OCI-LY7 (cell line): ENCODE results near the gene SLC25A21. TPM values are rescaled to one million over a fixed set of nuclear protein-coding genes. Genes with fewer than 3 reads are reported as not detected.

Experiments
- BruUV-seq: library from RNA; stranded (reverse); fragments of 400-500 nt; replicated peaks from 2 replicates; lab custom pipeline; 2021; lab: Mats Ljungman, UMichigan
- CTCF ChIA-PET: fragments of 300-600 bp; sonication (Branson Sonifier 250); formaldehyde crosslinking; loops from one replicate; lab custom pipeline; 2022; ENCODE audit warnings: antibody characterized with exemption; ENCODE audit not compliant: unreplicated experiment; lab: Charles Lee
- POLR2A ChIA-PET: fragments of 300-600 bp; sonication (Branson Sonifier 250); formaldehyde crosslinking; loops from one replicate; lab custom pipeline; 2022; ENCODE audit warnings: antibody characterized with exemption; lab: Charles Lee
- DNase-seq: peaks from one replicate; pipeline ENCODE4 v3.0.0-alpha.2; 2015; ENCODE audit warnings: low spot score
- H2AFZ ChIP-seq: fragments of 200-600 bp; sonication (generic), shearing (Covaris generic); 2 replicates; pipeline ENCODE4 v1.6.1; 2014; ENCODE audit warnings: mild to moderate bottlenecking, antibody characterized with exemption, low read length, moderate library complexity
- H3K27ac ChIP-seq: fragments of 200-600 bp; sonication (generic); 2 replicates; pipeline ENCODE4 v1.5.1; 2014; ENCODE audit warnings: mixed run types, low read depth, mild to moderate bottlenecking, moderate library complexity, low read length, inconsistent platforms; ENCODE audit not compliant: poor library complexity, severe bottlenecking
- H3K36me3 ChIP-seq: fragments of 200-600 bp; sonication (generic); 2 replicates; pipeline ENCODE4 v1.6.1; 2014; ENCODE audit warnings: mild to moderate bottlenecking, antibody characterized with exemption, low read length, moderate library complexity, mixed read lengths; ENCODE audit not compliant: insufficient read depth
- H3K4me1 ChIP-seq: fragments of 200-600 bp; sonication (generic); 2 replicates; pipeline ENCODE4 v1.5.1; 2014; ENCODE audit warnings: mild to moderate bottlenecking, low read length; ENCODE audit not compliant: insufficient read depth, poor library complexity, severe bottlenecking
- H3K4me2 ChIP-seq: fragments of 200-600 bp; sonication (generic); 2 replicates; pipeline ENCODE4 v1.6.1; 2014; ENCODE audit warnings: mild to moderate bottlenecking, low read length
- H3K4me3 ChIP-seq: fragments of 200-600 bp; sonication (generic); 2 replicates; pipeline ENCODE4 v1.5.1; 2014; ENCODE audit warnings: mild to moderate bottlenecking, low read depth, low read length; ENCODE audit not compliant: poor library complexity, severe bottlenecking
- H3K79me2 ChIP-seq: fragments of 200-600 bp; sonication (generic); 2 replicates; pipeline ENCODE4 v1.6.1; 2016; ENCODE audit warnings: low read depth, mild to moderate bottlenecking, low read length, moderate library complexity, mixed read lengths; ENCODE audit not compliant: insufficient read depth
- H3K9me2 ChIP-seq: fragments of 200-600 bp; sonication (generic); 2 replicates; pipeline ENCODE4 v1.6.1; 2016; ENCODE audit warnings: mild to moderate bottlenecking, low read length, mixed read lengths; ENCODE audit not compliant: insufficient read depth
- H3K9me3 ChIP-seq: fragments of 200-600 bp; sonication (generic); 2 replicates; pipeline ENCODE4 v1.6.1; 2014; ENCODE audit warnings: mild to moderate bottlenecking, mixed run types, low read length, mixed read lengths
- H4K20me1 ChIP-seq: fragments of 200-600 bp; sonication (generic); 2 replicates; pipeline ENCODE4 v1.6.1; 2014; ENCODE audit warnings: mild to moderate bottlenecking, antibody characterized with exemption, low read length, moderate library complexity, mixed read lengths; ENCODE audit not compliant: insufficient read depth
- CTCF ChIP-seq: fragments of 200-600 bp; sonication (generic); conservative IDR thresholded peaks from 2 replicates; pipeline ENCODE4 v1.5.1; 2014; ENCODE audit warnings: mild to moderate bottlenecking, antibody characterized with exemption, low read length, moderate library complexity, mixed read lengths
- EZH2phosphoT487 ChIP-seq: fragments of 200-600 bp; sonication (generic); IDR thresholded peaks from 2 replicates; pipeline ENCODE4 v1.6.1; 2018; ENCODE audit warnings: low read depth, borderline replicate concordance, mild to moderate bottlenecking, mixed run types, antibody characterized with exemption, low read length, moderate library complexity, mixed read lengths
- intact Hi-C: fragments of 100-400 bp; cut with micrococcal nuclease; formaldehyde crosslinking; loops from one replicate; pipeline ENCODE4 v1.10.0; 2022; ENCODE audit not compliant: unreplicated experiment
- total RNA-seq, 2 experiments: library from RNA; depleted of rRNA in 1 of 2; stranded (reverse); fragments of >200 nt in 1 of 2; shearing (Covaris generic) in 1 of 2; gene quantifications; 2 replicates each; pipeline ENCODE4 v1.2.3, GENCODE V29; 2014 to 2022

Gene SLC25A21
- total RNA-seq, 2 experiments from 2014 or later = not detected

- Histone ChIP-seq H3K4me1 (no peaks in the 10 kb centered on the region), H3K4me3 (no peak overlapping the region), H2AFZ (no peak overlapping the region), H3K36me3 (no peaks in the 10 kb centered on the region), H3K9me2 (no peaks in the 10 kb centered on the region), H3K9me3 (no peaks in the 10 kb centered on the region), H3K79me2 (no peaks in the 10 kb centered on the region), H4K20me1 (no peaks in the 10 kb centered on the region), H3K27ac (no peak overlapping the region), H3K4me2 (no peak overlapping the region)
- intact Hi-C loops = no loop called here
- ChIA-PET POLR2A (no interaction called here), CTCF (no interaction called here)
- TF ChIP-seq CTCF (no peak), EZH2phosphoT487 (no peak)
- BruUV-seq = no TSS peak
- DNase-seq = no peak
Observed at GRCh38 chr14:36822685-36823084, 349.7 kb downstream of the SLC25A21 start.

- Histone ChIP-seq H3K9me3 (no peaks in the 10 kb centered on the region), H3K27ac (no peak overlapping the region), H2AFZ (no peak overlapping the region), H3K9me2 (no peaks in the 10 kb centered on the region), H4K20me1 (no peaks in the 10 kb centered on the region), H3K79me2 (no peaks in the 10 kb centered on the region), H3K36me3 (no peaks in the 10 kb centered on the region), H3K4me3 (no peak overlapping the region), H3K4me1 (no peaks in the 10 kb centered on the region), H3K4me2 (no peak overlapping the region)
- no TSS peak for BruUV-seq
- DNase-seq = no peak
- intact Hi-C loops = no loop called here
- TF ChIP-seq EZH2phosphoT487 = no peak
- no peak for TF ChIP-seq CTCF
- ChIA-PET POLR2A (no interaction called here), CTCF (no interaction called here)
Observed at GRCh38 chr14:36820901-36821300, 351.5 kb downstream of the SLC25A21 start.

- no peaks in the 10 kb centered on the region for H3K79me2 ChIP-seq
- no TSS peak for BruUV-seq
- H3K36me3 ChIP-seq = no peaks in the 10 kb centered on the region
- intact Hi-C loops = no loop called here
- ChIA-PET POLR2A (no interaction called here), CTCF (no interaction called here)
- no peaks in the 10 kb centered on the region for H3K4me1 ChIP-seq
- TF ChIP-seq EZH2phosphoT487 = no peak
- TF ChIP-seq CTCF = no peak
- no peak overlapping the region for H3K27ac ChIP-seq
- H3K4me3 ChIP-seq = no peak overlapping the region
- no peaks in the 10 kb centered on the region for H3K9me3 ChIP-seq
- H2AFZ ChIP-seq = no peak overlapping the region
- no peak overlapping the region for H3K4me2 ChIP-seq
- no peak for DNase-seq
- H4K20me1 ChIP-seq = no peaks in the 10 kb centered on the region
- no peaks in the 10 kb centered on the region for H3K9me2 ChIP-seq
Observed at GRCh38 chr14:36820111-36820709, 352.2 kb downstream of the SLC25A21 start.
